H9 (cell line): ENCODE results near the gene MS4A18. TPM values are rescaled to one million over a fixed set of nuclear protein-coding genes. Genes with fewer than 3 reads are reported as not detected.

ENCODE experiments used
- DNase-seq: peaks from one replicate; pipeline ENCODE4 v3.0.0-alpha.2; 2017
- H2AFZ ChIP-seq: one replicate; pipeline ENCODE4 v1.6.1; 2013; ENCODE audit warnings: mild to moderate bottlenecking, low read length, control low read depth, moderate library complexity
- H2AK5ac ChIP-seq: 2 replicates; pipeline ENCODE4 v1.6.1; 2013; ENCODE audit warnings: low read length, control low read depth, mixed read lengths; ENCODE audit not compliant: insufficient read length
- H2BK120ac ChIP-seq: one replicate; pipeline ENCODE4 v1.6.1; 2013; ENCODE audit warnings: low read depth, mild to moderate bottlenecking, low read length, control low read depth, inconsistent platforms; ENCODE audit not compliant: poor library complexity, severe bottlenecking
- H2BK12ac ChIP-seq: 2 replicates; pipeline ENCODE4 v1.6.1; 2013; ENCODE audit warnings: low read length, control low read depth, mixed read lengths, low read depth; ENCODE audit not compliant: insufficient read length
- H2BK15ac ChIP-seq: 2 replicates; pipeline ENCODE4 v1.6.1; 2013; ENCODE audit warnings: low read depth, low read length, control low read depth
- H2BK20ac ChIP-seq: one replicate; pipeline ENCODE4 v1.6.1; 2013; ENCODE audit warnings: low read depth, mild to moderate bottlenecking, low read length, control low read depth, inconsistent platforms; ENCODE audit not compliant: poor library complexity, severe bottlenecking
- H2BK5ac ChIP-seq: 2 replicates; pipeline ENCODE4 v1.6.1; 2013; ENCODE audit warnings: low read length, control low read depth, mixed read lengths; ENCODE audit not compliant: insufficient read length
- H3K14ac ChIP-seq: 2 replicates; pipeline ENCODE4 v1.6.1; 2013; ENCODE audit warnings: low read length, control low read depth; ENCODE audit not compliant: insufficient read depth
- H3K18ac ChIP-seq: 2 replicates; pipeline ENCODE4 v1.6.1; 2013; ENCODE audit warnings: low read depth, mild to moderate bottlenecking, mixed read lengths, low read length, control low read depth; ENCODE audit not compliant: insufficient read length
- H3K23ac ChIP-seq: 2 replicates; pipeline ENCODE4 v1.6.1; 2013; ENCODE audit warnings: low read length, control low read depth, mixed read lengths, low read depth; ENCODE audit not compliant: insufficient read length
- H3K23me2 ChIP-seq: 2 replicates; pipeline ENCODE4 v1.6.1; 2013; ENCODE audit warnings: low read depth, mild to moderate bottlenecking, mixed read lengths, low read length, control low read depth; ENCODE audit not compliant: insufficient read length, poor library complexity, severe bottlenecking
- H3K27ac ChIP-seq: 2 replicates; pipeline ENCODE4 v1.5.1; 2013; ENCODE audit warnings: low read length, control low read depth, mixed read lengths, low read depth; ENCODE audit not compliant: insufficient read length
- H3K27me3 ChIP-seq: 2 replicates; pipeline ENCODE4 v1.6.1; 2013; ENCODE audit warnings: low read length, control low read depth, inconsistent platforms; ENCODE audit not compliant: insufficient read depth
- H3K4ac ChIP-seq: 2 replicates; pipeline ENCODE4 v1.6.1; 2013; ENCODE audit warnings: low read depth, mild to moderate bottlenecking, control low read depth, inconsistent platforms, low read length, moderate library complexity
- H3K4me1 ChIP-seq: 2 replicates; pipeline ENCODE4 v1.6.1; 2013; ENCODE audit warnings: low read length, control low read depth, inconsistent platforms; ENCODE audit not compliant: insufficient read depth
- H3K4me2 ChIP-seq: 2 replicates; pipeline ENCODE4 v1.6.1; 2013; ENCODE audit warnings: low read length, control low read depth, mixed read lengths; ENCODE audit not compliant: insufficient read length, insufficient read depth
- H3K56ac ChIP-seq: 2 replicates; pipeline ENCODE4 v1.6.1; 2013; ENCODE audit warnings: low read depth, mild to moderate bottlenecking, mixed read lengths, low read length, control low read depth; ENCODE audit not compliant: insufficient read length
- H3K79me1 ChIP-seq: 2 replicates; pipeline ENCODE4 v1.6.1; 2013; ENCODE audit warnings: low read depth, mild to moderate bottlenecking, moderate library complexity, low read length, control low read depth, inconsistent platforms; ENCODE audit not compliant: insufficient read depth, poor library complexity, severe bottlenecking
- H3K79me2 ChIP-seq: 2 replicates; pipeline ENCODE4 v1.6.1; 2013; ENCODE audit warnings: low read length, control low read depth, inconsistent platforms; ENCODE audit not compliant: insufficient read depth
- H3K9ac ChIP-seq: 2 replicates; pipeline ENCODE4 v1.6.1; 2013; ENCODE audit warnings: low read length, control low read depth, mixed read lengths; ENCODE audit not compliant: insufficient read length; ENCODE audit errors: extremely low read depth
- H3K9me3 ChIP-seq: one replicate; pipeline ENCODE4 v1.6.1; 2013; ENCODE audit warnings: low read depth, low read length, inconsistent platforms; ENCODE audit not compliant: control insufficient read depth
- H3T11ph ChIP-seq: one replicate; pipeline ENCODE4 v1.6.1; 2013; ENCODE audit warnings: mild to moderate bottlenecking, low read length, control low read depth, inconsistent platforms
- H4K20me1 ChIP-seq: one replicate; pipeline ENCODE4 v1.6.1; 2013; ENCODE audit not compliant: control insufficient read depth, insufficient read length, insufficient read depth
- H4K5ac ChIP-seq: 2 replicates; pipeline ENCODE4 v1.6.1; 2013; ENCODE audit warnings: low read depth, mild to moderate bottlenecking, mixed read lengths, low read length, control low read depth; ENCODE audit not compliant: insufficient read length
- H4K8ac ChIP-seq: replicated peaks from 2 replicates; pipeline ENCODE4 v1.6.1; 2013; ENCODE audit warnings: low read length, control low read depth, mixed read lengths, low read depth; ENCODE audit not compliant: insufficient read length
- H4K91ac ChIP-seq: 2 replicates; pipeline ENCODE4 v1.6.1; 2013; ENCODE audit warnings: low read depth, mild to moderate bottlenecking, moderate library complexity, mixed read lengths, low read length, control low read depth; ENCODE audit not compliant: insufficient read length
- H3K27ac Mint-ChIP-seq, 3 experiments: 2 replicates in 2 of 3; 3 replicates in 1 of 3; pipeline ENCODE4 v1.8.0; 2020 to 2021; ENCODE audit warnings: mixed read lengths in 3 of 3, mild to moderate bottlenecking in 1 of 3, moderate library complexity in 1 of 3
- H3K27me3 Mint-ChIP-seq: 2 replicates; pipeline ENCODE4 v1.8.0; 2021; ENCODE audit warnings: low read depth, mild to moderate bottlenecking, moderate library complexity, mixed read lengths
- H3K36me3 Mint-ChIP-seq, 3 experiments: 2 replicates in 2 of 3; 3 replicates in 1 of 3; pipeline ENCODE4 v1.8.0; 2020 to 2021; ENCODE audit warnings: low read depth in 3 of 3, mixed read lengths in 3 of 3; ENCODE audit not compliant: insufficient read depth in 1 of 3
- H3K4me1 Mint-ChIP-seq, 2 experiments: 2 replicates each; pipeline ENCODE4 v1.8.0; 2020; ENCODE audit warnings: mixed read lengths in 2 of 2
- H3K4me3 Mint-ChIP-seq, 2 experiments: 2 replicates in 1 of 2; 3 replicates in 1 of 2; pipeline ENCODE4 v1.8.0; 2020 to 2021; ENCODE audit warnings: mild to moderate bottlenecking in 2 of 2, mixed read lengths in 2 of 2, moderate library complexity in 1 of 2
- H3K9me3 Mint-ChIP-seq, 2 experiments: 2 replicates in 1 of 2; 3 replicates in 1 of 2; pipeline ENCODE4 v1.8.0; 2020; ENCODE audit warnings: mild to moderate bottlenecking in 2 of 2, mixed read lengths in 2 of 2, moderate library complexity in 1 of 2
- CTCF ChIP-seq: fragments of 200-600 bp; sonication (generic); conservative IDR thresholded peaks from 3 replicates; pipeline ENCODE4 v1.8.0; 2021; ENCODE audit warnings: antibody characterized with exemption, mild to moderate bottlenecking
- WGBS: extraction: QIAGEN DNeasy Blood & Tissue Kit; methylation state at CpG from one replicate; pipeline ENCODE4 v1.1.7; 2013; ENCODE audit warnings: missing lambda C conversion rate, low lambda C conversion rate, mixed read lengths; ENCODE audit not compliant: insufficient read length; ENCODE audit errors: extremely low coverage; 5-methylcytosine and 5-hydroxymethylcytosine counted together
- total RNA-seq: library from RNA; stranded (reverse); gene quantifications from 2 replicates; pipeline ENCODE4 v1.2.1, GENCODE V29; 2021

MS4A18 gene
- total RNA-seq, 1 experiment from 2014 or later, result not detected

GRCh38 chr11:60792521-60792920 is 68.0 kb downstream of the MS4A18 start:
- no peak overlapping the region for H4K91ac ChIP-seq
- H3K4me1 Mint-ChIP-seq, result no peaks in the 10 kb centered on the region
- no CpG with 5 or more reads among the region's 3 CpGs for WGBS

More at GRCh38 chr11:60792521-60792920, 68.0 kb downstream of the MS4A18 start:
- Histone ChIP-seq H2AFZ (no peak overlapping the region), H4K5ac (no peak overlapping the region), H2BK15ac (no peak overlapping the region), H3K9me3 (peaks cover 16% of the 10 kb centered on the region), H2BK12ac (no peak overlapping the region), H3K56ac (no peak overlapping the region), H3K27me3 (no peaks in the 10 kb centered on the region), H3K9ac (no peak overlapping the region), H2BK20ac (no peak overlapping the region), H3K79me2 (no peaks in the 10 kb centered on the region), H3K4me1 (no peaks in the 10 kb centered on the region), H4K8ac (no peak overlapping the region), H3K18ac (no peak overlapping the region), H4K20me1 (no peaks in the 10 kb centered on the region), H3K23ac (no peak overlapping the region), H3K14ac (no peak overlapping the region), H3K79me1 (no peaks in the 10 kb centered on the region), H3K23me2 (no peaks in the 10 kb centered on the region), H2BK120ac (no peak overlapping the region), H3K4ac (no peak overlapping the region), H2BK5ac (no peak overlapping the region), H3K4me2 (no peak overlapping the region), H3K27ac (no peak overlapping the region), H3T11ph (no peak overlapping the region), H2AK5ac (no peak overlapping the region)
- Mint-ChIP-seq H3K27ac (no peak overlapping the region), H3K4me3 (no peak overlapping the region), H3K9me3 (peaks cover 34 to 42% of the 10 kb centered on the region in 2 experiments), H3K36me3 (peaks cover 6 to 16% (median 14%) of the 10 kb centered on the region in 3 experiments), H3K27me3 (peaks cover 18% of the 10 kb centered on the region)
- no peak for TF ChIP-seq CTCF
- DNase-seq, result no peak

Other genes with a start within 250 kb of the MS4A18 start
- gene MS4A12, start 231.9 kb upstream of the MS4A18 start, total RNA-seq, result not detected in 2 replicates
- gene MS4A13, start 209.3 kb upstream of the MS4A18 start, total RNA-seq, result not detected in 2 replicates
- gene MS4A8, start 25.1 kb upstream of the MS4A18 start, total RNA-seq, result not detected in 2 replicates
- gene MS4A15, start 32.1 kb downstream of the MS4A18 start, total RNA-seq, result 0.11 TPM in 1 of 2 replicates, not detected in the other
- not detected in 2 replicates for gene MS4A10, start 60.6 kb downstream of the MS4A18 start, total RNA-seq
- 82.3 and 84.3 TPM in 2 replicates for gene CCDC86, start 117.4 kb downstream of the MS4A18 start, total RNA-seq
- 0.07 TPM in 1 of 2 replicates, not detected in the other for gene PTGDR2, start 131.2 kb downstream of the MS4A18 start, total RNA-seq
- gene ZP1, start 142.8 kb downstream of the MS4A18 start, total RNA-seq, result not detected in 2 replicates
- gene PRPF19, start 181.9 kb downstream of the MS4A18 start, total RNA-seq, result 130 and 132 TPM in 2 replicates
- gene TMEM109, start 189.4 kb downstream of the MS4A18 start, total RNA-seq, result 36.4 and 38.0 TPM in 2 replicates
- gene TMEM132A, start 199.7 kb downstream of the MS4A18 start, total RNA-seq, result 84.5 and 95.5 TPM in 2 replicates
- gene SLC15A3, start 227.5 kb downstream of the MS4A18 start, total RNA-seq, result 7.0 and 8.1 TPM in 2 replicates
- not detected in 2 replicates for gene CD6, start 247.0 kb downstream of the MS4A18 start, total RNA-seq